ENCODE results near the gene BRF1.

Gene BRF1

GRCh38 chr14:105182296-105183020 is 118.3 kb downstream of the BRF1 start:
- peaks cover 9 to 20% of the 10 kb centered on the region in 2 donors for H3K4me1 ChIP-seq (ENCODE audit: control insufficient read depth in 2 of 2, insufficient read depth in 1 of 2, low read depth in 1 of 2, low read length in 2 of 2)
- no peak overlapping the region for H3K4me2 ChIP-seq (ENCODE audit: insufficient read depth, low read length, poor library complexity, severe bottlenecking)
- no peak overlapping the region for H3K4ac ChIP-seq (ENCODE audit: low read length)
- WGBS, 2 donors (ENCODE audit: extremely low coverage in 2 of 2, insufficient read length in 2 of 2, insufficient replicate concordance in 1 of 2): no CpG with 5 or more reads among the region's 25 CpGs
- peaks cover 8% of the 10 kb centered on the region for H3K79me1 ChIP-seq (ENCODE audit: low read depth, low read length)
- no peaks in the 10 kb centered on the region for H3K9me3 ChIP-seq (replicated peaks in 1 of 2; ENCODE audit: control insufficient read depth in 2 of 2, insufficient read depth in 1 of 2, low read depth in 1 of 2, low read length in 2 of 2)
- H3K23ac ChIP-seq (ENCODE audit: low read depth, low read length, poor library complexity): no peak overlapping the region
- no peak overlapping the region for H3K14ac ChIP-seq (ENCODE audit: low read length)
- H2BK120ac ChIP-seq (ENCODE audit: low read depth, low read length): peak overlapping the region; percentile 17
- no peak overlapping the region for H3K27ac ChIP-seq (replicated peaks; ENCODE audit: low read length)
- H4K8ac ChIP-seq (ENCODE audit: low read depth, low read length): peak overlapping the region; percentile 43
- H2BK5ac ChIP-seq (ENCODE audit: low read length): no peak overlapping the region
- H4K91ac ChIP-seq (ENCODE audit: low read depth, low read length, poor library complexity): no peak overlapping the region
- no peak for DNase-seq (ENCODE audit: low spot score)
- peak overlapping the region; percentile 93 for H2AK5ac ChIP-seq (ENCODE audit: low read depth, low read length)
- peak overlapping the region; percentile 41 for H2BK12ac ChIP-seq (ENCODE audit: low read length)
- H2AFZ ChIP-seq (ENCODE audit: low read length): peak overlapping the region; percentile 57
- H3K18ac ChIP-seq (ENCODE audit: low read length): peak overlapping the region; percentile 71
- H3K36me3 ChIP-seq (replicated peaks in 1 of 2; ENCODE audit: control insufficient read depth in 2 of 2, insufficient read depth in 2 of 2, low read length in 2 of 2): no peaks in the 10 kb centered on the region
- H3K27me3 ChIP-seq (ENCODE audit: control insufficient read depth in 3 of 3, insufficient read depth in 3 of 3, low read depth in 1 of 3, low read length in 3 of 3): peaks cover 0 to 26% (median 9%) of the 10 kb centered on the region in 3 experiments
- H2BK15ac ChIP-seq (ENCODE audit: low read length): peak overlapping the region; percentile 98
- peak overlapping the region in 1 of 2 donors; percentile 19 for H3K4me3 ChIP-seq (ENCODE audit: low read length in 2 of 2)
- no peak overlapping the region for H3K9ac ChIP-seq (ENCODE audit: low read depth, low read length, poor library complexity)

GRCh38 chr14:105181549-105182295 is 119.1 kb downstream of the BRF1 start:
- DNase-seq (ENCODE audit: low spot score): no peak
- H3K4me1 ChIP-seq (ENCODE audit: control insufficient read depth in 2 of 2, insufficient read depth in 1 of 2, low read depth in 1 of 2, low read length in 2 of 2): peaks cover 7 to 20% of the 10 kb centered on the region in 2 donors
- H3K9ac ChIP-seq (ENCODE audit: low read depth, low read length, poor library complexity): no peak overlapping the region
- peak overlapping the region; percentile 98 for H2BK15ac ChIP-seq (ENCODE audit: low read length)
- H2AFZ ChIP-seq (ENCODE audit: low read length): peak overlapping the region; percentile 87
- WGBS, 2 donors (ENCODE audit: extremely low coverage in 2 of 2, insufficient read length in 2 of 2, insufficient replicate concordance in 1 of 2): no CpG with 5 or more reads among the region's 21 CpGs
- no peak overlapping the region for H3K23ac ChIP-seq (ENCODE audit: low read depth, low read length, poor library complexity)
- no peak overlapping the region for H4K91ac ChIP-seq (ENCODE audit: low read depth, low read length, poor library complexity)
- H3K36me3 ChIP-seq (replicated peaks in 1 of 2; ENCODE audit: control insufficient read depth in 2 of 2, insufficient read depth in 2 of 2, low read length in 2 of 2): no peaks in the 10 kb centered on the region
- H3K4ac ChIP-seq (ENCODE audit: low read length): no peak overlapping the region
- no peak overlapping the region for H2BK5ac ChIP-seq (ENCODE audit: low read length)
- peak overlapping the region; percentile 31 for H2BK120ac ChIP-seq (ENCODE audit: low read depth, low read length)
- peak overlapping the region; percentile 93 for H2AK5ac ChIP-seq (ENCODE audit: low read depth, low read length)
- peaks cover 8% of the 10 kb centered on the region for H3K79me1 ChIP-seq (ENCODE audit: low read depth, low read length)
- no peak overlapping the region for H3K27ac ChIP-seq (replicated peaks; ENCODE audit: low read length)
- H2BK12ac ChIP-seq (ENCODE audit: low read length): no peak overlapping the region
- H3K27me3 ChIP-seq (ENCODE audit: control insufficient read depth in 3 of 3, insufficient read depth in 3 of 3, low read depth in 1 of 3, low read length in 3 of 3): peaks cover 0 to 26% (median 9%) of the 10 kb centered on the region in 3 experiments
- H3K4me2 ChIP-seq (ENCODE audit: insufficient read depth, low read length, poor library complexity, severe bottlenecking): peak overlapping the region; percentile 62
- no peak overlapping the region for H3K14ac ChIP-seq (ENCODE audit: low read length)
- H4K8ac ChIP-seq (ENCODE audit: low read depth, low read length): peak overlapping the region; percentile 93
- H3K9me3 ChIP-seq (replicated peaks in 1 of 2; ENCODE audit: control insufficient read depth in 2 of 2, insufficient read depth in 1 of 2, low read depth in 1 of 2, low read length in 2 of 2): no peaks in the 10 kb centered on the region
- H3K18ac ChIP-seq (ENCODE audit: low read length): peak overlapping the region; percentile 65
- peak overlapping the region; percentile 57 to 73 for H3K4me3 ChIP-seq (ENCODE audit: low read length in 2 of 2)

GRCh38 chr14:105180592-105181548 is 119.9 kb downstream of the BRF1 start, which contains the start of gene NUDT14:
NUDT14 (minus strand) TSS chr14:105181312; CDS start chr14:105181209, 103 bp downstream.
- DNase-seq (ENCODE audit: low spot score): no peak
- Histone ChIP-seq H3K79me1 (ENCODE audit: low read depth, low read length) (peaks cover 10% of the 10 kb centered on the region), H3K27ac (replicated peaks; ENCODE audit: low read length) (no peak within 1 kb of the TSS), H3K36me3 (replicated peaks in 1 of 2; ENCODE audit: control insufficient read depth in 2 of 2, insufficient read depth in 2 of 2, low read length in 2 of 2) (no peaks in the 10 kb centered on the region), H3K4me2 (ENCODE audit: insufficient read depth, low read length, poor library complexity, severe bottlenecking) (peak within 1 kb of the TSS; percentile 62), H4K8ac (ENCODE audit: low read depth, low read length) (peak within 1 kb of the TSS; percentile 93), H2BK5ac (ENCODE audit: low read length) (no peak within 1 kb of the TSS), H3K14ac (ENCODE audit: low read length) (no peak within 1 kb of the TSS), H2AFZ (ENCODE audit: low read length) (peak within 1 kb of the TSS; percentile 87), H3K9me3 (replicated peaks in 1 of 2; ENCODE audit: control insufficient read depth in 2 of 2, insufficient read depth in 1 of 2, low read depth in 1 of 2, low read length in 2 of 2) (no peaks in the 10 kb centered on the region), H3K9ac (ENCODE audit: low read depth, low read length, poor library complexity) (peak within 1 kb of the TSS; percentile 70), H2AK5ac (ENCODE audit: low read depth, low read length) (peak within 1 kb of the TSS; percentile 97), H2BK120ac (ENCODE audit: low read depth, low read length) (peak within 1 kb of the TSS; percentile 31), H3K4me1 (ENCODE audit: control insufficient read depth in 2 of 2, insufficient read depth in 1 of 2, low read depth in 1 of 2, low read length in 2 of 2) (peaks cover 7 to 20% of the 10 kb centered on the region in 2 donors), H2BK12ac (ENCODE audit: low read length) (peak within 1 kb of the TSS; percentile 41), H2BK15ac (ENCODE audit: low read length) (peak within 1 kb of the TSS; percentile 98), H3K27me3 (ENCODE audit: control insufficient read depth in 3 of 3, insufficient read depth in 3 of 3, low read depth in 1 of 3, low read length in 3 of 3) (peaks cover 0 to 26% (median 9%) of the 10 kb centered on the region in 3 experiments), H3K4me3 (ENCODE audit: low read length in 2 of 2) (peak within 1 kb of the TSS; percentile 57 to 87), H4K91ac (ENCODE audit: low read depth, low read length, poor library complexity) (no peak within 1 kb of the TSS), H3K18ac (ENCODE audit: low read length) (peak within 1 kb of the TSS; percentile 95), H3K23ac (ENCODE audit: low read depth, low read length, poor library complexity) (no peak within 1 kb of the TSS), H3K4ac (ENCODE audit: low read length) (no peak within 1 kb of the TSS)
- no CpG with 5 or more reads among the region's 106 CpGs for WGBS, 2 donors (ENCODE audit: extremely low coverage in 2 of 2, insufficient read length in 2 of 2, insufficient replicate concordance in 1 of 2)

All from neuronal stem cell (in vitro differentiated cells).